ENCODE results near the gene ALPK1. TPM values are rescaled to one million over a fixed set of nuclear protein-coding genes. Genes with fewer than 3 reads are reported as not detected.

Gene ALPK1
- total RNA-seq, 1 experiment from 2014 or later, result 21.3 TPM

GRCh38 chr4:112328734-112329130 is 31.6 kb downstream of the ALPK1 start:
- H3K27me3 ChIP-seq (ENCODE audit: insufficient read depth, low read length), result no peaks in the 10 kb centered on the region
- intact Hi-C loops (cut with micrococcal nuclease), result loop anchor here (1.0 to 5.0 kb wide), 3 partner anchors 196 to 434 kb away; no protein-coding TSS in a partner anchor
- ChIA-PET POLR2A (no interaction called here), RAD21 (ENCODE audit: low non-redundant PET in 1 of 2, low total read pairs in 2 of 2, uncharacterized antibody in 2 of 2, unreplicated experiment in 2 of 2) (interaction anchor here in 1 of 2 experiments (0.7 kb wide), 1 partner anchor 195 kb away, joined by 3 read pairs; no protein-coding TSS in a partner anchor), CTCF (interaction anchor here (1.3 to 3.0 kb wide), 3 partner anchors 187 to 276 kb away, joined by 3 to 11 read pairs (median 8); partner anchors contain the start of gene NEUROG2)
- H3K9ac ChIP-seq (ENCODE audit: low read length), result no peak overlapping the region
- no peak for DNase-seq (ENCODE audit: low read depth, low spot score)
- H3K4me3 ChIP-seq (replicated peaks in 1 of 2; ENCODE audit: low read depth in 1 of 2, low read length in 2 of 2), result no peak overlapping the region
- no peaks in the 10 kb centered on the region for H4K20me1 ChIP-seq (ENCODE audit: insufficient read depth)
- H3K9me3 ChIP-seq (ENCODE audit: control insufficient read depth in 1 of 2, insufficient read depth in 1 of 2, low read depth in 1 of 2, low read length in 2 of 2), result no peaks in the 10 kb centered on the region
- no peak overlapping the region for H2AFZ ChIP-seq (ENCODE audit: low read depth, low read length, poor library complexity, severe bottlenecking)
- no peaks in the 10 kb centered on the region for H3K4me1 ChIP-seq (ENCODE audit: control insufficient read depth in 1 of 2, insufficient read depth in 2 of 2, low read length in 2 of 2)
- H3K4me2 ChIP-seq (ENCODE audit: low read length), result no peak overlapping the region
- TF ChIP-seq POLR2AphosphoS5 (IDR thresholded peaks at IDR 0.05; ENCODE audit: low read depth, low read length) (no peak), YY1 (IDR thresholded peaks at IDR 0.05; ENCODE audit: extremely low read depth, insufficient replicate concordance, low read depth, low read length) (no peak), RAD21 (IDR thresholded peaks at IDR 0.05; ENCODE audit: low read depth) (no peak), REST (IDR thresholded peaks at IDR 0.05; ENCODE audit: low read depth) (no peak), MAX (IDR thresholded peaks at IDR 0.05) (no peak), SRF (IDR thresholded peaks at IDR 0.05; ENCODE audit: low read depth) (no peak), POLR2A (IDR thresholded peaks at IDR 0.05; ENCODE audit: borderline replicate concordance, extremely low read depth, insufficient read depth, insufficient read length) (no peak), EZH2 (IDR thresholded peaks at IDR 0.05) (no peak), ATF3 (IDR thresholded peaks at IDR 0.05) (no peak), JUND (IDR thresholded peaks at IDR 0.05) (no peak)
- no peaks in the 10 kb centered on the region for H3K9me2 ChIP-seq (ENCODE audit: insufficient read depth)
- no peaks in the 10 kb centered on the region for H3K79me2 ChIP-seq (ENCODE audit: insufficient read depth, low read length)
- H3K36me3 ChIP-seq (ENCODE audit: control insufficient read depth in 1 of 2, insufficient read depth in 2 of 2, low read length in 2 of 2), result no peaks in the 10 kb centered on the region
- H3K27ac ChIP-seq (ENCODE audit: low read depth, low read length), result no peak overlapping the region
- BruUV-seq (replicated peaks), result no TSS peak
- ATAC-seq, result no peak
